ENCODE measurements around the gene MYLK.

MYLK gene

DNA sequence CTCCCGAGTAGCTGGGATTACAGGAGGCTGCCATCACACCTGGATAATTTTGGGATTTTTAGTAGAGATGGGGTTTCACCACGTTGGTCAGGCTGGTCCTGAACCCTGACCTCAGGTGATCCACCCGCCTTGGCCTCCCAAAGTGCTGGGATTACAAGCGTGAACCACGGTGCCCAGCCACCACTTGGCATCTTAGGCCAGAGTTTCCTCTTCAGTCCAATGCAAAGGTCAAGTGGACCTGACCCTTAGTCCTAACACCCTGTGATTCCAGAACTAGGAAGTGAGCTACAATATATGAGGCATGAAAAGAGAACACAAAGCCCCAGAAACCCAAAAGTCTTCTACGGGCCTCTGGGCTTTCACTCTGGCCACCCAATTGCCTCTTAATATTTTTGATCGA, 5.3 kb downstream of the MYLK start:
- no peak for DNase-seq (ENCODE audit: low spot score)
- no peaks in the 10 kb centered on the region for H3K4me1 ChIP-seq (ENCODE audit: insufficient read depth, poor library complexity, severe bottlenecking)
- peaks cover 3% of the 10 kb centered on the region; the same call in 1 of the 2 replicates for H3K36me3 ChIP-seq (ENCODE audit: low read depth)
- H3K4me3 ChIP-seq (ENCODE audit: severe bottlenecking): no peak overlapping the region
- H3K27me3 ChIP-seq (ENCODE audit: insufficient read depth, poor library complexity, severe bottlenecking): no peaks in the 10 kb centered on the region
- no peak for ATAC-seq (ENCODE audit: low read depth)
- H3K27ac ChIP-seq (ENCODE audit: poor library complexity, severe bottlenecking): no peak overlapping the region
- H3K9me3 ChIP-seq (ENCODE audit: severe bottlenecking): no peaks in the 10 kb centered on the region
- no peak for TF ChIP-seq CTCF (IDR thresholded peaks at IDR 0.05; ENCODE audit: poor library complexity, severe bottlenecking)

DNA sequence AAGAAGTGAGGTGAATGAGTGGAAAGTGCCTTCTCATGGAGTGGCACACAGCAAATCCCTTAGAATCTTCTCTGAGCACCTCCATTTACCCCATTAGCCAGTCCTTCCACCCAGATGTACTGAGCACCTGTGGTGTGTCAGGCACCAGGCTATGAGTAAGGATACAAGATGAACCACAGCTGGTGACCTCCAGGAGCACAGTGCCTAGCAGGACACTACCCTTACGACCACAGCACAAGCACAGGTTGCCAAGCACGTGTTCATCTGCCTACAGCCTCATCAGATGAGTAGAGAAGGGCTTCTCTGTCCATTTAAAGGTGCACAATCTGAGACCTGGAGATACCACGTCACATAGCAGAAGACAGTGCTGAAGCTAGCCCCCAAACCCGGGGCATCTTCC, 6.2 kb downstream of the MYLK start:
- H3K36me3 ChIP-seq (ENCODE audit: low read depth): peaks cover 3% of the 10 kb centered on the region; the same call in 1 of the 2 replicates
- no peaks in the 10 kb centered on the region for H3K9me3 ChIP-seq (ENCODE audit: severe bottlenecking)
- no peak overlapping the region for H3K27ac ChIP-seq (ENCODE audit: poor library complexity, severe bottlenecking)
- no peak for TF ChIP-seq CTCF (IDR thresholded peaks at IDR 0.05; ENCODE audit: poor library complexity, severe bottlenecking)
- no peak overlapping the region for H3K4me3 ChIP-seq (ENCODE audit: severe bottlenecking)
- H3K4me1 ChIP-seq (ENCODE audit: insufficient read depth, poor library complexity, severe bottlenecking): no peaks in the 10 kb centered on the region
- ATAC-seq (ENCODE audit: low read depth): no peak
- H3K27me3 ChIP-seq (ENCODE audit: insufficient read depth, poor library complexity, severe bottlenecking): no peaks in the 10 kb centered on the region
- DNase-seq (ENCODE audit: low spot score): no peak

DNA sequence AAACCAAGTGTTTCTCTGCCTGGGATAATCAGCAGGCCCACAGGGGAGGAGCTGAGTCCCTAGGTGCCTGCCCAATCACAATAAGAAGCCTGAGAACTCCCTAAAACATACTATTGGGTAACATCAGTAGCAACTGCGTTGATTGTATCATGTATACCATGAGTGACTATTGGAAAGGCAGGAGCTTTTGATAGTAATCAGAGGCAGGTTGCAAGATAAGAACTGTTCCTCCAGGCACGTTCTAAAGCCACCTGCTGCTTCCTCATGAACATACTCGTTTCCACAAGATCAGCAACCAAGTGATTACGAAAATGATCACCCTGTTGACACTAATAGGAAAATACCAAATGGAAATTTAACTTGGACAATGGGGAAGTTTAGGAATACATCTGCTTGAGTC, 6.7 kb downstream of the MYLK start:
- no peak for ATAC-seq (ENCODE audit: low read depth)
- no peak for TF ChIP-seq CTCF (IDR thresholded peaks at IDR 0.05; ENCODE audit: poor library complexity, severe bottlenecking)
- Histone ChIP-seq H3K27ac (ENCODE audit: poor library complexity, severe bottlenecking) (no peak overlapping the region), H3K4me1 (ENCODE audit: insufficient read depth, poor library complexity, severe bottlenecking) (no peaks in the 10 kb centered on the region), H3K9me3 (ENCODE audit: severe bottlenecking) (no peaks in the 10 kb centered on the region), H3K4me3 (ENCODE audit: severe bottlenecking) (no peak overlapping the region), H3K27me3 (ENCODE audit: insufficient read depth, poor library complexity, severe bottlenecking) (no peaks in the 10 kb centered on the region), H3K36me3 (ENCODE audit: low read depth) (peaks cover 3% of the 10 kb centered on the region; the same call in 1 of the 2 replicates)
- DNase-seq (ENCODE audit: low spot score): no peak

DNA sequence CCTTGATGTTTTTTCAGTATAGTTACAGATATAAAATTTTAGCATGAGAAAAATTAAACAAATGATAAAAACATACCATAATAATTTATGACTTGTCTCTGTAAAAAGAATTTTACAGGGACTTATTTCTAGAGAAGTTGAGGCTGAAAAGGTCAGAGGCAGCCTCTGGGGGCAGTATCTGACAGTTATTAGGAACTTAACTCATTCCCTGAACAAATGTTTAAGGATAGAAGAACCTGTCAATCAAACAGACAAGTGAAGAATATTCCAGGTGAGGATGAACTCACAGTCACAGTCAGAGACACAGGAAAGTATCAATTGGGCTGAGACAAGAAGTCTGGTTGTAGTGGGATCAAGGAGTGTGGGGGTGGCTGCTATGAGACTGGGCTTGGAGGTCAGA, 7.3 kb downstream of the MYLK start:
- TF ChIP-seq CTCF (IDR thresholded peaks at IDR 0.05; ENCODE audit: poor library complexity, severe bottlenecking): peak; percentile 27
- Histone ChIP-seq H3K36me3 (ENCODE audit: low read depth) (peaks cover 3% of the 10 kb centered on the region; the same call in 1 of the 2 replicates), H3K4me1 (ENCODE audit: insufficient read depth, poor library complexity, severe bottlenecking) (no peaks in the 10 kb centered on the region), H3K4me3 (ENCODE audit: severe bottlenecking) (no peak overlapping the region), H3K27me3 (ENCODE audit: insufficient read depth, poor library complexity, severe bottlenecking) (no peaks in the 10 kb centered on the region), H3K9me3 (ENCODE audit: severe bottlenecking) (no peaks in the 10 kb centered on the region), H3K27ac (ENCODE audit: poor library complexity, severe bottlenecking) (no peak overlapping the region)
- no peak for DNase-seq (ENCODE audit: low spot score)
- no peak for ATAC-seq (ENCODE audit: low read depth)

- Histone ChIP-seq H3K4me1 (ENCODE audit: insufficient read depth, poor library complexity, severe bottlenecking) (no peaks in the 10 kb centered on the region), H3K36me3 (ENCODE audit: low read depth) (peaks cover 3% of the 10 kb centered on the region; the same call in 1 of the 2 replicates), H3K9me3 (ENCODE audit: severe bottlenecking) (no peaks in the 10 kb centered on the region), H3K27me3 (ENCODE audit: insufficient read depth, poor library complexity, severe bottlenecking) (no peaks in the 10 kb centered on the region), H3K27ac (ENCODE audit: poor library complexity, severe bottlenecking) (no peak overlapping the region), H3K4me3 (ENCODE audit: severe bottlenecking) (no peak overlapping the region)
- no peak for TF ChIP-seq CTCF (IDR thresholded peaks at IDR 0.05; ENCODE audit: poor library complexity, severe bottlenecking)
- DNase-seq (ENCODE audit: low spot score) (no peak), ATAC-seq (ENCODE audit: low read depth) (no peak)
Observed at GRCh38 chr3:123872621-123873020, 11.5 kb downstream of the MYLK start.

Data from RWPE2 (cell line).